ENCODE data around the gene PLCL2.

PLCL2 gene

GRCh38 chr3:17038900-17039553 lies 154.3 kb downstream of the PLCL2 start:
- Histone ChIP-seq H3K9ac (ENCODE audit: low read length) (no peak overlapping the region), H3K18ac (ENCODE audit: low read length) (no peak overlapping the region), H4K8ac (ENCODE audit: low read depth, low read length) (no peak overlapping the region), H3K27me3 (ENCODE audit: insufficient read depth, low read length) (no peaks in the 10 kb centered on the region), H3K14ac (ENCODE audit: low read length) (no peak overlapping the region), H3K36me3 (ENCODE audit: control insufficient read depth in 1 of 2, insufficient read depth in 2 of 2, low read length in 2 of 2) (no peaks in the 10 kb centered on the region), H3K23ac (ENCODE audit: low read length) (no peak overlapping the region), H3K4me1 (ENCODE audit: control insufficient read depth in 1 of 2, insufficient read depth in 2 of 2, low read length in 2 of 2) (no peaks in the 10 kb centered on the region), H4K12ac (ENCODE audit: low read depth, low read length) (no peak overlapping the region), H4K91ac (ENCODE audit: low read depth, low read length) (no peak overlapping the region), H3K4me3 (ENCODE audit: low read depth, low read length) (no peak overlapping the region), H3K4ac (ENCODE audit: low read depth, low read length) (no peak overlapping the region), H3K79me2 (ENCODE audit: control insufficient read depth, insufficient read depth, low read length, poor library complexity) (no peaks in the 10 kb centered on the region), H2BK120ac (ENCODE audit: insufficient read depth, low read length, poor library complexity) (no peak overlapping the region), H2AK5ac (ENCODE audit: low read length) (no peak overlapping the region), H3K9me3 (ENCODE audit: insufficient read depth, low read depth, low read length) (no peaks in the 10 kb centered on the region), H2BK5ac (ENCODE audit: low read depth, low read length, poor library complexity) (no peak overlapping the region), H3K79me1 (ENCODE audit: low read length) (no peaks in the 10 kb centered on the region), H3K27ac (ENCODE audit: low read depth, low read length) (no peak overlapping the region), H2AFZ (ENCODE audit: insufficient read depth, low read length, poor library complexity) (no peak overlapping the region), H2BK12ac (ENCODE audit: low read length) (no peak overlapping the region), H3K4me2 (ENCODE audit: low read length) (no peak overlapping the region)
- no CpG with 5 or more reads among the region's 1 CpG for WGBS (ENCODE audit: extremely low coverage, insufficient coverage, insufficient read length)
- no peak for DNase-seq

DNA sequence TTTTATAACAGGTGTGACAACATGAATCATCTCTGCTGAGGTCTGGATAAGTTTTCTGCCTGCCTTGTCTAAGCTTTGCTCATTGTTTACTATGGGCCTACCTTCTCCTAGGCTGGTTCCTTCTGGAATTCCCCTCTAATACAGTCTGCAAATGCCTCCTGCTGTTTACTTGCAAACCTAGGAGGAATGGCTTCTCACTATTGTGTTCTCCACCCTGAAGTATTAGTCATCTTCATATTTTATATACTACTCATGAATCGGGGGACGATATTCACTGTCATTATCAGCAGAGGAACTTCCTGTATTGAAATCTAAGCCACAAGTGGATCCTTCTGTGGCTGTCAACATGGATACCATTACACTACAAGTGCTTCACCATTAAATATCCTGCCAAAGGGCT lies 154.8 kb downstream of the PLCL2 start:
- H3K4ac ChIP-seq (ENCODE audit: low read depth, low read length), result no peak overlapping the region
- H2AK5ac ChIP-seq (ENCODE audit: low read length), result no peak overlapping the region
- peak; percentile 8 to 35 for DNase-seq
- H3K18ac ChIP-seq (ENCODE audit: low read length), result no peak overlapping the region
- no peak overlapping the region for H2AFZ ChIP-seq (ENCODE audit: insufficient read depth, low read length, poor library complexity)
- no peak overlapping the region for H3K4me3 ChIP-seq (ENCODE audit: low read depth, low read length)
- no peak overlapping the region for H4K8ac ChIP-seq (ENCODE audit: low read depth, low read length)
- H3K4me1 ChIP-seq (ENCODE audit: control insufficient read depth in 1 of 2, insufficient read depth in 2 of 2, low read length in 2 of 2), result no peaks in the 10 kb centered on the region
- H4K12ac ChIP-seq (ENCODE audit: low read depth, low read length), result no peak overlapping the region
- no peak overlapping the region for H3K4me2 ChIP-seq (ENCODE audit: low read length)
- no peak overlapping the region for H2BK5ac ChIP-seq (ENCODE audit: low read depth, low read length, poor library complexity)
- no peaks in the 10 kb centered on the region for H3K9me3 ChIP-seq (ENCODE audit: insufficient read depth, low read depth, low read length)
- H4K91ac ChIP-seq (ENCODE audit: low read depth, low read length), result no peak overlapping the region
- H3K27me3 ChIP-seq (ENCODE audit: insufficient read depth, low read length), result no peaks in the 10 kb centered on the region
- H2BK12ac ChIP-seq (ENCODE audit: low read length), result no peak overlapping the region
- no peaks in the 10 kb centered on the region for H3K79me2 ChIP-seq (ENCODE audit: control insufficient read depth, insufficient read depth, low read length, poor library complexity)
- H2BK120ac ChIP-seq (ENCODE audit: insufficient read depth, low read length, poor library complexity), result no peak overlapping the region
- H3K27ac ChIP-seq (ENCODE audit: low read depth, low read length), result no peak overlapping the region
- H3K36me3 ChIP-seq (ENCODE audit: control insufficient read depth in 1 of 2, insufficient read depth in 2 of 2, low read length in 2 of 2), result no peaks in the 10 kb centered on the region
- H3K23ac ChIP-seq (ENCODE audit: low read length), result no peak overlapping the region
- no CpG with 5 or more reads among the region's 2 CpGs for WGBS (ENCODE audit: extremely low coverage, insufficient coverage, insufficient read length)
- H3K79me1 ChIP-seq (ENCODE audit: low read length), result no peaks in the 10 kb centered on the region
- no peak overlapping the region for H3K9ac ChIP-seq (ENCODE audit: low read length)
- no peak overlapping the region for H3K14ac ChIP-seq (ENCODE audit: low read length)

DNA sequence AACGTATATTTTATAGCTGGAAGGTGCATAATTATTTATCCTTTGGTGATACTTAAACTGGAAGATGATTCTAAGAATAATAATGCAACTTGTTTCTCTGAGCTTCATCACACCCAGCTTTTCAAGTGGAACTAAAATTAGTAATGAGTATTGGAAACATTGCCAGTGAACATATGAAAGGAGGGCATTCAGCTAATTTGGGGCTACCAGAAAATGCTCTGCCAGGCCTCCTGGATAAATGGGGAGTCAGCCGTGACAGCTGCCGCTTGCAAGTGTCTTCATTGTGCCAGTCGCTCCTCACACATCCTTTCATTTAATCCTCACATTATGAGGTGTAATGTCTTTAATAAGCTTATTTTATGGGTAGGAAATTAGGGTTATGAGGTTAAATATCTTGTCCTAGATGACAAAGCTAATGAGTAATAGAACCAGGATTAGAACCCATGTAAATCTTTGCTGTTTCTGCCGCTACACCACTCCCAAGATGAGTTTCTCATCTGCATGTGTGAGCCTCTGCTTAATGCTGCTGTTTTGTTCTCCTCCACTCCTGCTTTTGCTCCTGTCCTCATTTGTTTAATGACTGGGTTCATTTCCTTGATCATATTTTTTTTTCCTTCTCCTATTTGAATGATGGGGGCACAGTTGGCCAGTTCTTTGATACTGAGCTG lies 155.7 kb downstream of the PLCL2 start:
- DNase-seq, result no peak
- H3K9ac ChIP-seq (ENCODE audit: low read length), result no peak overlapping the region
- no peak overlapping the region for H4K12ac ChIP-seq (ENCODE audit: low read depth, low read length)
- no peaks in the 10 kb centered on the region for H3K9me3 ChIP-seq (ENCODE audit: insufficient read depth, low read depth, low read length)
- H3K27me3 ChIP-seq (ENCODE audit: insufficient read depth, low read length), result no peaks in the 10 kb centered on the region
- H3K4me2 ChIP-seq (ENCODE audit: low read length), result no peak overlapping the region
- H3K4ac ChIP-seq (ENCODE audit: low read depth, low read length), result no peak overlapping the region
- no peak overlapping the region for H4K91ac ChIP-seq (ENCODE audit: low read depth, low read length)
- no peak overlapping the region for H2BK120ac ChIP-seq (ENCODE audit: insufficient read depth, low read length, poor library complexity)
- no peaks in the 10 kb centered on the region for H3K4me1 ChIP-seq (ENCODE audit: control insufficient read depth in 1 of 2, insufficient read depth in 2 of 2, low read length in 2 of 2)
- H3K79me1 ChIP-seq (ENCODE audit: low read length), result no peaks in the 10 kb centered on the region
- no peak overlapping the region for H3K27ac ChIP-seq (ENCODE audit: low read depth, low read length)
- H3K79me2 ChIP-seq (ENCODE audit: control insufficient read depth, insufficient read depth, low read length, poor library complexity), result no peaks in the 10 kb centered on the region
- H4K8ac ChIP-seq (ENCODE audit: low read depth, low read length), result no peak overlapping the region
- no peaks in the 10 kb centered on the region for H3K36me3 ChIP-seq (ENCODE audit: control insufficient read depth in 1 of 2, insufficient read depth in 2 of 2, low read length in 2 of 2)
- no peak overlapping the region for H2BK12ac ChIP-seq (ENCODE audit: low read length)
- no peak overlapping the region for H3K14ac ChIP-seq (ENCODE audit: low read length)
- WGBS (ENCODE audit: extremely low coverage, insufficient coverage, insufficient read length), result no CpG with 5 or more reads among the region's 5 CpGs
- no peak overlapping the region for H2AFZ ChIP-seq (ENCODE audit: insufficient read depth, low read length, poor library complexity)
- no peak overlapping the region for H3K18ac ChIP-seq (ENCODE audit: low read length)
- H2AK5ac ChIP-seq (ENCODE audit: low read length), result no peak overlapping the region
- no peak overlapping the region for H3K4me3 ChIP-seq (ENCODE audit: low read depth, low read length)
- H2BK5ac ChIP-seq (ENCODE audit: low read depth, low read length, poor library complexity), result no peak overlapping the region
- no peak overlapping the region for H3K23ac ChIP-seq (ENCODE audit: low read length)

DNA sequence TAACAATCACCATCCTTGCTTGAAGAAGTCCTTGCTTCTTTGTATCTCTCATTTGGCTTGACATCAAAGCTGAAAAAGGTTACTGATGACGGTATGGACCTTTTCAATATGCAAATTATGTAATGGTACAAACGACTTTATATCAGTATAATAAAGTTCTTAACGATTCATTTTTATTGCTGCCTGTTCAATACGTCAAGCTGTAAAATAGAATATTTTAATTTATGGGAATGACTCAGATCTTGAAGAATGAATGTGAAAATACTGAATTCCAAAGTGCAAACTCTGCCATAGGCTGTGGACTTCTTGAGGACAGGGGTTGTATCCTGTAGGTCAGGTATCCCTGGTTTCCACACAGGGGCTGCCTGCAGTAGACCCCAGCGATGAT lies 156.2 kb downstream of the PLCL2 start:
- no peaks in the 10 kb centered on the region for H3K79me2 ChIP-seq (ENCODE audit: control insufficient read depth, insufficient read depth, low read length, poor library complexity)
- no peak overlapping the region for H3K14ac ChIP-seq (ENCODE audit: low read length)
- WGBS (ENCODE audit: extremely low coverage, insufficient coverage, insufficient read length), result no CpG with 5 or more reads among the region's 5 CpGs

More for the DNA sequence above, 156.2 kb downstream of the PLCL2 start:
- Histone ChIP-seq H4K12ac (ENCODE audit: low read depth, low read length) (no peak overlapping the region), H3K36me3 (ENCODE audit: control insufficient read depth in 1 of 2, insufficient read depth in 2 of 2, low read length in 2 of 2) (no peaks in the 10 kb centered on the region), H4K91ac (ENCODE audit: low read depth, low read length) (no peak overlapping the region), H3K4me2 (ENCODE audit: low read length) (no peak overlapping the region), H3K4ac (ENCODE audit: low read depth, low read length) (no peak overlapping the region), H2AFZ (ENCODE audit: insufficient read depth, low read length, poor library complexity) (no peak overlapping the region), H3K18ac (ENCODE audit: low read length) (no peak overlapping the region), H3K79me1 (ENCODE audit: low read length) (no peaks in the 10 kb centered on the region), H2BK5ac (ENCODE audit: low read depth, low read length, poor library complexity) (no peak overlapping the region), H3K9me3 (ENCODE audit: insufficient read depth, low read depth, low read length) (no peaks in the 10 kb centered on the region), H3K27ac (ENCODE audit: low read depth, low read length) (no peak overlapping the region), H2AK5ac (ENCODE audit: low read length) (no peak overlapping the region), H3K4me1 (ENCODE audit: control insufficient read depth in 1 of 2, insufficient read depth in 2 of 2, low read length in 2 of 2) (no peaks in the 10 kb centered on the region), H3K4me3 (ENCODE audit: low read depth, low read length) (no peak overlapping the region), H3K27me3 (ENCODE audit: insufficient read depth, low read length) (no peaks in the 10 kb centered on the region), H4K8ac (ENCODE audit: low read depth, low read length) (no peak overlapping the region), H2BK12ac (ENCODE audit: low read length) (no peak overlapping the region), H3K23ac (ENCODE audit: low read length) (no peak overlapping the region), H2BK120ac (ENCODE audit: insufficient read depth, low read length, poor library complexity) (no peak overlapping the region), H3K9ac (ENCODE audit: low read length) (no peak overlapping the region)
- DNase-seq, result no peak
